ENCODE data around the gene IFT81. TPM values are rescaled to one million over a fixed set of nuclear protein-coding genes. Genes with fewer than 3 reads are reported as not detected.
A peak's percentile ranks its signal among the peaks of the same experiment; 100 is the strongest.

Gene IFT81
- total and polyA plus RNA-seq, 2 of the 13 experiments (the other 11 are each of a cell fraction or from before 2014, with no cell fraction given), result 4.2 to 13.0 TPM

GRCh38 chr12:110079477-110080400 lies 44.4 kb upstream of the IFT81 start (continued):
- peak; percentile 44; the same call in 1 of the 2 replicates for TF ChIP-seq ZNF280B (CRISPR knock-in tag; IDR thresholded peaks at IDR 0.05; ENCODE audit: borderline replicate concordance)
- TF ChIP-seq SATB2 (CRISPR knock-in tag; IDR thresholded peaks at IDR 0.05), result peak; percentile 57; the same call in 1 of the 2 replicates
- no peak for TF ChIP-seq ATF6 (CRISPR knock-in tag; conservative IDR thresholded peaks at IDR 0.05)
- TF ChIP-seq SKIL (CRISPR knock-in tag; IDR thresholded peaks at IDR 0.05; ENCODE audit: borderline replicate concordance), result no peak
- TF ChIP-seq ELF3 (CRISPR knock-in tag; IDR thresholded peaks at IDR 0.05), result peak; percentile 87
- no peak for TF ChIP-seq ZNF24 (IDR thresholded peaks at IDR 0.05)
- no peak for TF ChIP-seq ZSCAN30 (CRISPR knock-in tag; IDR thresholded peaks at IDR 0.05)
- no peak for TF ChIP-seq ZNF546 (CRISPR knock-in tag; conservative IDR thresholded peaks at IDR 0.05)
- no peak for TF ChIP-seq RARG (CRISPR knock-in tag; IDR thresholded peaks at IDR 0.05; ENCODE audit: low read depth)
- peak; percentile 67 for TF ChIP-seq KDM2A (CRISPR knock-in tag; IDR thresholded peaks at IDR 0.05; ENCODE audit: borderline replicate concordance, low read depth)
- TF ChIP-seq ZNF414 (CRISPR knock-in tag; IDR thresholded peaks at IDR 0.05), result no peak
- TF ChIP-seq SIN3A (IDR thresholded peaks at IDR 0.05; ENCODE audit: borderline replicate concordance, low read depth, low read length), result no peak
- TF ChIP-seq NR2F2 (IDR thresholded peaks at IDR 0.05; ENCODE audit: borderline replicate concordance, low read depth), result no peak
- peak; percentile 90 for TF ChIP-seq SOX13 (IDR thresholded peaks at IDR 0.05)
- peak in 1 of 2 experiments; percentile 98; a peak in 2 of 4 replicates for TF ChIP-seq SOX13 (CRISPR knock-in tag; conservative IDR thresholded peaks at IDR 0.05 in 1 of 2, IDR thresholded peaks at IDR 0.05 in 1 of 2)
- TF ChIP-seq ZBTB46 (CRISPR knock-in tag; IDR thresholded peaks at IDR 0.05; ENCODE audit: borderline replicate concordance), result no peak
- no peak for TF ChIP-seq SMC3 (IDR thresholded peaks at IDR 0.05; ENCODE audit: low read length)
- TF ChIP-seq ZNF720 (CRISPR knock-in tag; IDR thresholded peaks at IDR 0.05), result no peak
- TF ChIP-seq DNMT3B (CRISPR knock-in tag; conservative IDR thresholded peaks at IDR 0.05), result peak; percentile 99
- no peak for TF ChIP-seq ZNF292 (CRISPR knock-in tag; IDR thresholded peaks at IDR 0.05; ENCODE audit: borderline replicate concordance, low read depth)
- TF ChIP-seq PAWR (CRISPR knock-in tag; IDR thresholded peaks at IDR 0.05; ENCODE audit: borderline replicate concordance), result no peak; the same call in 1 of the 2 replicates

Measured in HepG2 (cell line).